Thoracic aorta (tissue), 2 donors: ENCODE data around the gene AKAP7. TPM values are rescaled to one million over a fixed set of nuclear protein-coding genes. Genes with fewer than 3 reads are reported as not detected.

Source experiments
- ATAC-seq: fragments of 150-250 bp; one replicate; pipeline ENCODE4 v1.8.0; 2017; ENCODE audit warnings: low read depth; ENCODE audit not compliant: insufficient number of reproducible peaks, low FRiP score
- DNase-seq: peaks from one replicate; pipeline ENCODE4 v3.0.0-alpha.2; 2020; ENCODE audit warnings: low spot score
- H3K27ac ChIP-seq, 2 donors: fragments of 200-600 bp; sonication (generic); 1 replicate in 1 of 2; 2 replicates in 1 of 2; pipeline ENCODE4 v1.5.1; 2016; ENCODE audit warnings: mild to moderate bottlenecking in 2 of 2, moderate library complexity in 2 of 2
- H3K27me3 ChIP-seq: fragments of 200-600 bp; sonication (generic); replicated peaks from 2 replicates; pipeline ENCODE4 v1.6.0; 2016; ENCODE audit warnings: mild to moderate bottlenecking; ENCODE audit not compliant: insufficient read depth
- H3K36me3 ChIP-seq: fragments of 200-600 bp; sonication (generic); one replicate; pipeline ENCODE4 v1.5.1; 2016
- H3K4me1 ChIP-seq, 2 donors: fragments of 200-600 bp; sonication (generic); 1 replicate in 1 of 2; 2 replicates in 1 of 2; pipeline versions ENCODE4 v1.5.1 to v1.6.0; 2016; ENCODE audit warnings: low read depth in 2 of 2, mild to moderate bottlenecking in 1 of 2; ENCODE audit not compliant: control insufficient read depth in 1 of 2
- H3K4me3 ChIP-seq: fragments of 200-600 bp; sonication (generic); 2 replicates; pipeline ENCODE4 v1.5.1; 2016; ENCODE audit warnings: mild to moderate bottlenecking
- H3K9me3 ChIP-seq: fragments of 200-600 bp; sonication (generic); 2 replicates; pipeline ENCODE4 v1.5.1; 2016
- total RNA-seq, 2 donors: library from RNA; depleted of rRNA; stranded (reverse); fragments of >200 nt; gene quantifications; one replicate each; pipeline versions ENCODE4 v1.1.0 to v1.2.3, GENCODE V29; 2016
- TF ChIP-seq, protein P1 (sequence below): fragments of 200-600 bp; sonication (generic); IDR thresholded peaks from one replicate; pipeline ENCODE4 v1.5.1; 2019; ENCODE audit warnings: antibody characterized with exemption

Gene AKAP7
- total RNA-seq, 2 donors from 2014 or later: 3.0 to 4.1 TPM

- Histone ChIP-seq H3K36me3 (no peaks in the 10 kb centered on the region), H3K27me3 (no peaks in the 10 kb centered on the region), H3K27ac (no peak overlapping the region), H3K4me1 (peaks cover 0 to 7% of the 10 kb centered on the region in 2 donors), H3K9me3 (no peaks in the 10 kb centered on the region), H3K4me3 (no peak overlapping the region)
- DNase-seq (no peak), ATAC-seq (no peak)
- TF ChIP-seq, protein P1, sequence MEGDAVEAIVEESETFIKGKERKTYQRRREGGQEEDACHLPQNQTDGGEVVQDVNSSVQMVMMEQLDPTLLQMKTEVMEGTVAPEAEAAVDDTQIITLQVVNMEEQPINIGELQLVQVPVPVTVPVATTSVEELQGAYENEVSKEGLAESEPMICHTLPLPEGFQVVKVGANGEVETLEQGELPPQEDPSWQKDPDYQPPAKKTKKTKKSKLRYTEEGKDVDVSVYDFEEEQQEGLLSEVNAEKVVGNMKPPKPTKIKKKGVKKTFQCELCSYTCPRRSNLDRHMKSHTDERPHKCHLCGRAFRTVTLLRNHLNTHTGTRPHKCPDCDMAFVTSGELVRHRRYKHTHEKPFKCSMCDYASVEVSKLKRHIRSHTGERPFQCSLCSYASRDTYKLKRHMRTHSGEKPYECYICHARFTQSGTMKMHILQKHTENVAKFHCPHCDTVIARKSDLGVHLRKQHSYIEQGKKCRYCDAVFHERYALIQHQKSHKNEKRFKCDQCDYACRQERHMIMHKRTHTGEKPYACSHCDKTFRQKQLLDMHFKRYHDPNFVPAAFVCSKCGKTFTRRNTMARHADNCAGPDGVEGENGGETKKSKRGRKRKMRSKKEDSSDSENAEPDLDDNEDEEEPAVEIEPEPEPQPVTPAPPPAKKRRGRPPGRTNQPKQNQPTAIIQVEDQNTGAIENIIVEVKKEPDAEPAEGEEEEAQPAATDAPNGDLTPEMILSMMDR: no peak
These were observed 2.9 kb upstream of the AKAP7 start for GRCh38 chr6:131132360-131132759.

DNA sequence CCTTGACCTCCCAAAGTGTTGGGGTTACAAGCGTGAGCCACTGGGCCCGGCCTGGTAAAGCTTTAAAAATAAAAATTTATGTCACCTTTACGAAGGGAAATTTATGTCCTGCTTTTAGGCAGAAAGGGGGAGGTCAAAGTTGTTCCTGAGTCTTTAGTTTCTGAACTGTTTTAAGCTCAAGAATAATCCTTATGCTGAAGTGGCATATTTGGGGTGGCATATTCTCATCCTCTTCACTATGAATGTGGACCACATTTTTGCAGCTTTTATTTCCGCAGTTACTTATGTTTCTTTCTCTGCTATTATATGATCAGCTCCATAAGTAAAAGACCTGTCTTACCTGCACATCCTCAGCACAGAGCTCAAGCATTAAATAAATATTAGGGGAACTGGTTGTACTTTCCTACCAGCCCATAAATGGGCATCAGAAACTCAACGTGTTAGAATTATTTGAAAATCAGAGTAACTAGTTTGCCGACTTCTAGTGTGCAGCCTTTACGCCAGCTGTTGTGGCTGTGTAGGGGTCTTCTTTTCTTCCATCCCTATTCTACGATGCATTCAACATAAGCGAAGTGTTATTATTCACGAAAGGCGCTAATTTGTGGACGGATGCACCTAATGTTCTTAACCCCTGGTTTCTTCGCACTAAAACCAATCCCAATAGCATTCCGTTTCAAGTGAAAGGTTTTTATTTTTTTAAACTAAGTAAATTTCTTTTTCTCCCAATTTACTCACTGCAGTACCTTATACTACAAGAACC lies 867 bp upstream of the AKAP7 start:
- Histone ChIP-seq H3K27ac (peak overlapping the region; percentile 76 to 79), H3K27me3 (no peaks in the 10 kb centered on the region), H3K36me3 (no peaks in the 10 kb centered on the region), H3K4me3 (peak overlapping the region; percentile 94), H3K4me1 (peaks cover 0 to 7% of the 10 kb centered on the region in 2 donors), H3K9me3 (no peaks in the 10 kb centered on the region)
- TF ChIP-seq, protein P1: no peak
- no peak for ATAC-seq
- DNase-seq: no peak

DNA sequence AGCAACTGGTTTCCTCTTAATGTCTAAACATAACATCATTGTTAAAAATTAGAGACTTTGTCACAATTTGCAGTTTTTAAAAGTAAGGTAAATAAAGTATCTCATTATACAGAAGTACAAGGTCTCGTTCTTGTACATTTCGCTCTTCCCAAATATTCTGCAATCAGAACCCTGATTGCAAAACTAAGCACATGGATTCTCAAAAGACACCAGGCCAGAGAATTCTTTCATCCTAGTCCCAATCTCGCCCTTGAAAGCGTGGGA lies 355 bp upstream of the AKAP7 start:
- no peak for ATAC-seq

GRCh38 chr6:131136021-131136786 lies 937 bp downstream of the AKAP7 start:
- Histone ChIP-seq H3K4me1 (peaks cover 0 to 7% of the 10 kb centered on the region in 2 donors), H3K27ac (peak overlapping the region; percentile 76 to 79), H3K27me3 (no peaks in the 10 kb centered on the region), H3K4me3 (peak overlapping the region; percentile 94), H3K36me3 (no peaks in the 10 kb centered on the region), H3K9me3 (no peaks in the 10 kb centered on the region)
- TF ChIP-seq, protein P1: no peak
- DNase-seq (no peak), ATAC-seq (no peak)

More for the DNA sequence above, 355 bp upstream of the AKAP7 start:
- Histone ChIP-seq H3K36me3 (no peaks in the 10 kb centered on the region), H3K4me3 (peak overlapping the region; percentile 94), H3K9me3 (no peaks in the 10 kb centered on the region), H3K27me3 (no peaks in the 10 kb centered on the region), H3K27ac (peak overlapping the region; percentile 76 to 79), H3K4me1 (peaks cover 0 to 7% of the 10 kb centered on the region in 2 donors)
- no peak for DNase-seq
- TF ChIP-seq, protein P1: no peak

DNA sequence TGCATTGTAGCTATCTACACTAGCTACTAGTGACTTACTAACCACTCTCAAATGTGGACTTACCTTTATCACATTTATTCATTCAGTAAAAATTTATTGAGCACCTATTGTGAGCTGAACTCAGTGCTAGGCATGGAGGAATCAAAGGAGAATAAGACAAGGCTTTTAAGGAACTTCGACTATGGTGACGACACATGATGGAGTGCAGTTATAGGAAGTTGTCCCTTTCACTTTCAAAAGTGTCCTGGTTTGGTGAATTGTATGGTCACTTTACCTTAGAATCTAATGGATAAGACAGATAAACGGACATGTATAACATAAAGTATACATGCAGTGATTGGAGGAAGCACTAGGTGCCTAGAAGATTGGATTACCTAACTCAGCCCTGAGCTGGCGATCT lies 4.3 kb downstream of the AKAP7 start:
- ATAC-seq: no peak

More for the DNA sequence above, 4.3 kb downstream of the AKAP7 start:
- no peaks in the 10 kb centered on the region for H3K27me3 ChIP-seq
- no peak overlapping the region for H3K27ac ChIP-seq
- no peaks in the 10 kb centered on the region for H3K9me3 ChIP-seq
- no peak for DNase-seq
- TF ChIP-seq, protein P1: no peak
- no peaks in the 10 kb centered on the region for H3K36me3 ChIP-seq
- no peak overlapping the region for H3K4me3 ChIP-seq
- peaks cover 0 to 3% of the 10 kb centered on the region in 2 donors for H3K4me1 ChIP-seq
